ENCODE results near the gene ZNF408.

- TF ChIP-seq POLR2A (IDR thresholded peaks at IDR 0.05) (no peak), CTCF (IDR thresholded peaks at IDR 0.05) (no peak), POLR2AphosphoS5 (IDR thresholded peaks at IDR 0.05) (no peak)
These were observed 24.9 kb upstream of the ZNF408 start for GRCh38 chr11:46675949-46676348.

All from prostate gland (tissue), 2 donors.